Stimulated activated CD8-positive, alpha-beta memory T cell treated with anti-CD3 and anti-CD28 coated beads, Interleukin-15, amount 100 ng/mL, for 24 hours (primary cell): Measurements from ENCODE around the gene CLUH.
"Not testable (repeated sequence)": the region's sequence is repeated elsewhere in the genome, so short reads cannot be mapped to it uniquely, and the experiment has no call there.

Experiments used
- DNase-seq: peaks from one replicate; pipeline ENCODE4 v3.0.0-alpha.2; 2020; ENCODE audit warnings: low read depth

Gene CLUH

DNA sequence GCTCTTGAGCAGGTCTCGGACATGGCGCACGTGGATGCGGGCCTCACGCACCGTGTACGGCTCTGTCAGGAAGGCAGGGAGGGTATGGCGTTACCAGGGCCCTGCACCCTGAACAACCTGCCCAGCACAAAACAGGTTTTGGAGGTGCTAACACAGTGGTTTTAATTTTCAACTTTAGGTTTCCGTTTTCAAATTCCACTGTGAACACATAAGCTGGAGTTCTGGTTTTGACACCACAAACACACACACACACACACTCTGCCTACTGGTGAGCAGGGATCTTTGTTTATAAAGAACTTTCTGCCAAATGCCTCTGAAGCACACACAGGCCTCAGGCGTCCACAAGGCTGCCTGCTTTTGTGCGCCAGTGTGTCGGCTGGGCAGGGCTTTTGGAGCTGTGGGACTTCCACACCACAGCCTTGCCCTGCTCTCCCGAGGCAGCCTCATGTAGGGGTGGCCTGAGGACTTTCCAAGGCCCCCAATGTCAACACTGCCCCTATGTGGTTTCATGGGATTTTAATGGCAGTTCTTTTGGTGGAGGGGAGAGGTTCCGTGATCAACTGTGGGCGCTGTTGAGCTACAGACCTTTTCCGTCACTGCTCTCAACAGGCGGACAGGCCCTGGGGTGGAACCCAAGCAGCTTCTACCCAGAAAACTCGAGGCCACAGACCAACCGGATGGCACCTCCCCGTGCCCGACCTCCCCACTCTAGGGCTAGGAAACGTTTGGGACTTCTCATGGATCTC lies 9.4 kb downstream of the CLUH start:
- no peak for DNase-seq

- no peak for DNase-seq
Observed at GRCh38 chr17:2701161-2701995, 10.2 kb downstream of the CLUH start.

DNA sequence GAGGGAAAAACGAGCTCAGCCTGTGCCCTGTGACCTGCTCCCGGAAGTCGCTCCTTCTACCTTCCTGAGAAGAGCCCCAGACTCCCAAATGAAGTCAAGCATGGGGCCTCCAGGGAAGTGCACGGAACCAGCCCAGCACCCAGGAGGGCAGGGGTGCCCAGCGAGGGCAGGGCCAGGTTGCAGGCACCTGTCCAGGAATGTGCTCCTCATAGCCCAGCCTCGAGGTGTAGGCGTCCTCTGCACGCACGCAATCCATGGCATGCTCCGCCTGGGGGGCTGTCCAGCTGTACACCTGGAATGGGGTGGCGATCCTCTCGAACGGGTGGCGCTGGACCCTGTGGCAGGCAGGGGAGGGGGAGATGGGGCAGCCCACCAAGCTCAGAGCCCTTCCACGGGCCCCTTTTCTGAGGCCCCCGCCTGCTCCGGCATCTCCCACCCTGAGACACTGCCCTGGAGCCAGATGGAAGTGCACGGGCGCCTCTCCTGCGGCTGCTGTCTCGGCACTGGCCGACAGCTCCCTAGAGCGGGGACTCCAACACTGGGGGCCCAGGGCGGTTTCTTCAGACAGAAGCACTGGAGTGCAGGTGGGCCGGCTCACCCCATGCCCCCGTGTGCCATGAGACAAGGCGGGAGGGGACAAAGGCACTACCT lies 10.9 kb downstream of the CLUH start:
- no peak for DNase-seq

DNA sequence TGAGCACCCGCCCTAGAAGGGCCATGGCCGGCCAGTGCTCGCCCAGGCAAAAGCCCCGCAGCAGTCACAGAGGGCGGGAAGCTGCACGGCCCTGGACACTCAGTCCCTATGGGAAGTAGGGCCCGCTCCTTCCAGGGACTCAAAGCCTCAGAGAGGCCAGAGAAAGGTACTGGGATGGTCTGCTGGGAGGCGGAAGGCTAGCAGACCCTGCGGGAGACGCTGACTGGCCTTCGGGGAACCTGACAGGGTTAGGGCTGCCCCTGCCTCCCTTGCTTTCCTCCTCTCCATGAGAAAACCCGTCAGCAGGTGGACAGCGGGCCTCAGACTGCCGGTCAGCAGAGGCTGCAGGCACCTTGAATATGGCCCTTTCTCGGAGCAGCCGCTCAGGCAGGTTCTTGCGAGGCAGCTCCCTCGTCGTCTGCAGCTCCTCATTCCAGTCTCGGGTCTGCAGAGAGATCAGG lies 11.5 kb downstream of the CLUH start:
- DNase-seq, result no peak

DNA sequence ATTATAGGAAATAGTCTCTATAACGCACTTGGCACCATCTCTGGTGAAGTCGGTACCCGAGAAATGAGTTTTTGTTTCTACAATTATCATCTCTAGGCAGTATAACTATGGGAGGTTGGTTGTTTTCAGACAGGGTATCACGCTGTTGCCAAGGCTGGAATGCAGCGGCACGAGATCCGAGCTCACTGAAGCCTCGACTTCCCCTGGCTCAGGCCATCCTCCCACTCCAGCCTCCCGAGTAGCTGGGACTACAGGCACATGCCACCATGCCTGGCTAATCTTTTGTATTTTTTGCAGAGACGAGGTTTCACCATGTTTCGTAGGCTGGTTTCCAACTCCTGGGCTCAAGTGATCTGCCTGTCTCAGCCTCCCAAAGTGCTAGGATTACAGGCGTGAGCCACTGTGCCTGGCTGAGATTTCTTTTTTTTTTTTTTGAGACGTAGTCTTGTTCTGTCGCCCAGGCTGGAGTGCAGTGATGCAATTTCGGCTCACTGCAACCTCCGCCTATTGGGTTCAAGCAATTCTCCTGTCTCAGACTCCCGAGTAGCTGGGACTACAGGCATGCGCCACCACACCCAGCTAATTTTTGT lies 12.3 kb downstream of the CLUH start:
- not testable (repeated sequence) for DNase-seq

GRCh38 chr17:2697611-2698162 lies 13.9 kb downstream of the CLUH start:
- no peak for DNase-seq

- no peak for DNase-seq
Observed at GRCh38 chr17:2695961-2696760, 15.4 kb downstream of the CLUH start.

GRCh38 chr17:2695243-2695960 lies 16.2 kb downstream of the CLUH start:
- no peak for DNase-seq

DNA sequence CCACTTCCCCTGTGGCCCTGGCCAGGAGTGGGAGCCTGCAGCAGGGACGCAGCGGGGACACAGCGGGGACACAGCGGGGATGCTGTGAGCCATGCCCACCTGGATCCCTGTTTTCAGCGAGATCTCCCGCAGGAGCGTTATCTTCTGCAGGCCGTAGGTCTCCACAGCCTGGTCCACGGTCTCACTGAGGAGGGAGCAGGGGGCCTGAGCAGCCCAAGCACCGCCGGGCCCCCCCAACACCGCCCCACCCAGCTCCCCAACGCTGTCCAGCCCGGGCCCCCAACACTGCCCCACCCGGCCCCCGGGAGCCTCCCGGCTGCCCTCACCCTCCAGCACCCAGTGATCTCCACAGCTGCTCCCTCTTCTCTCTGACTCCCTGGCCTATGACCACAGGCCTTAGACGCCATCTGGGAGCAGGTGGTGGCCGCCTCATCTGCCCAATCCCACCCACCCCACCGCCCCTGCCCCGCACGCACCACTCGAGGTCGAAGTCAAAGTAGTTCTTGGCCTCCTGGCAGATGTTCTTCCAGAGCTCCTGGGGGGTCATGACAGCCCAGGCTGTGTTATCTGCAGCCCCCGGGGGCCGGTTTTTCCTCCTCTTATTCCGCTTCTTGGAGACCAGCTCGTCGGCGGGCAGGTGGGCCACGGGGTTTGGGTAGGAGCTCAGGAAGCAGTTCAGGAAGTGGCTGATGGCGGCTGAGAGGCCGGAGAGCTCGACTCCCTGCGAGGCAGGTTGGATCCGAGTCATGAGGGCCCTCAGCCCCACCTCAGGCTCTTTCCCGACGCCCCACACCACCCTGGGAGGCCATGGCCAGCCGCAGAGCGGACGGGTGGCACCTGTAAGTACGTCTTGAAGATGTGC lies 17.0 kb downstream of the CLUH start:
- DNase-seq, result no peak

DNA sequence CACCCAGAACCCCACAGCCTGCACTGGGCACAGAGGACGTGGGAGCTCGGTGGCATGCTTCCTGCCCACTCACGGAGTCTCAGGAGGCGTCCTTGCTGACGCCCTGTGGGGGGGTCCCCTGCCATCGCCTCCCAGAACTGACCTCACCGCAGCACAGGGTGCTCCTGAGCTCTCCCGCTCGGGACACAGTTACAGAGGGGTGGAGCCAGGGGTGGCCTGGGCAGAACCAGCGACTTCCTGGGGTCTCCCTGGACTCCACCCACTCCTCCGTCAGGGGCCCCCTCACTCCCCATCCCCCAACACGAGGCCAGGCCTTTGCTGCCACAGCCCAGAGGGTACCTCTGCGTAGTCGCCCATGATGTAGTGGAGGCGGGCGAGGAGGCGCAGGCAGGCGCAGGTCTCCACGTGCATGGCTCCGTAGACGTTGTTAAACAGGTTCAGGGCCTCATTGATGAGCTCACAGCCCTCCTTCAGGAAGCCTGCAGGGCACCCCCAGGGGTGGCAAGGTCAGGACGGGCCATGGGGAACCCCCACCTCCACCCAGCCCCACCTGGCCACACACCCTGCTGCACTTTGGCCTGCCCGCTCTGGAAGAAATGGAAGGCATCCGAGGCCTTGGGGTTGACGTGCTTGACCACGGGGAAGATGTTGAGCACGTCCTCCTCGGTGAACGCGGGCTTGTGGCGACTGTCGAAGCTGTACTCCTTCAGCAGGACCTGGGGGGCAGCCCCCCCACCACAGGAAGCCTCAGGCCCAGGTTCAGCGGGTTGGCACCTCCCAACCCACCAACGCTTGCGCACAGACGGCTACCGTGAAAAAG lies 17.8 kb downstream of the CLUH start:
- DNase-seq, result no peak

DNA sequence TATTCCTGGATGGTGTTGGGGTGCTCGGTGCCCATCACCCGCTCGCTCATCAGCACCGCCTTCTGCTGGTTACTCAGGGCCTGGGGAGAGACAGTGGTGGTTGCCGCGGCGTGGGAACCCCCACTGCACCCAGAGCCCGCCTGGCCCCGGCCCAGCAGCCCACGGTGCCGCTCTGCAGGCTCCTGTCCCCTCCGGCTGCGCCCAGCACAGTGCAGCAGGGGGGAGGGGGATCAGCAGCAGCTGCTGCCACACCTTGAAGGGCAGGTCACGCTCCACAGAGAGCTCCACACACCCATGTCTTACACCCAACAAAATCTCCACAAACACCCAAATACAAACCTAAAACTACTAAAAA lies 18.8 kb downstream of the CLUH start:
- DNase-seq, result no peak

DNA sequence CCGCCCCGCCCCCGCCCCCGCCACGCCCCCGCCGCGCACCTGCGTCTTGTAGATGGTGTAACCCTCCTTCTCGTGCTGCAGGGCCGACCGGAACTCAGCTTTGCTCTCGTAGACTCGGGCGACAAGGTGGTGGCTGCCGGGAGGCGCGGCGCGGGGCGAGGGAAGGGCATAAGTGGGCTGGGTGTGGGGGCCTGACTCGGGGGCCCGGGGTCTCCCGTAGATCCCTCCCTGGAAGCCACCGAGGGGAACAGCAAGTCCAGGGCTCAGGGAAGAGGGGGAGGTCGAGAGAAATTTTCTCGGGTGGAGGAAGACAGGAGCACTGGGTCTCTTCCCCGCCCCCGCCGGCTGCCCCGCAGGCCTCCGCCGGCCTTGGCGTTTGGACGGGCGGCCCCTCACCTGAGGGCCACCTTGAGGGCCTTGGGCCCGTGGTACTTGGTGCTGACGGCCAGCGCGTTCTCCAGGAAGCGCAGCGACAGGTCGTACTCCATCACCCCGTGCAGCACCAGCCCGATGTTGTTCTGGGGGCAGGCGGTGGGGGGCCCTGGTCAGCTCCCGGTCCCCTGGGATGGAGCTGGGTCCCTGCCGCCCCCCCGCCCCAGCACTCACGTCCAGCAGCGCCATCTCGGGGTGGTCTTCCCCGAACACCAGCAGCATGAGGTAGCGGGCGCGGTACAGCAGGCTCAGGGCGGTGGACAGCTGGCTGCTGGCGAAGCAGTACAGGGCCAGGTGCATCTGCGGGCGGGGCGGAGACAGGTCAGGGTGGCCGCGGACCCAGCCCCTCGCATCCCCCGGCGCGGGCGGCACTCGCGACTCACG lies 19.4 kb downstream of the CLUH start:
- DNase-seq, result no peak

- DNase-seq, result no peak
Observed at GRCh38 chr17:2691069-2691871, 20.3 kb downstream of the CLUH start.

DNA sequence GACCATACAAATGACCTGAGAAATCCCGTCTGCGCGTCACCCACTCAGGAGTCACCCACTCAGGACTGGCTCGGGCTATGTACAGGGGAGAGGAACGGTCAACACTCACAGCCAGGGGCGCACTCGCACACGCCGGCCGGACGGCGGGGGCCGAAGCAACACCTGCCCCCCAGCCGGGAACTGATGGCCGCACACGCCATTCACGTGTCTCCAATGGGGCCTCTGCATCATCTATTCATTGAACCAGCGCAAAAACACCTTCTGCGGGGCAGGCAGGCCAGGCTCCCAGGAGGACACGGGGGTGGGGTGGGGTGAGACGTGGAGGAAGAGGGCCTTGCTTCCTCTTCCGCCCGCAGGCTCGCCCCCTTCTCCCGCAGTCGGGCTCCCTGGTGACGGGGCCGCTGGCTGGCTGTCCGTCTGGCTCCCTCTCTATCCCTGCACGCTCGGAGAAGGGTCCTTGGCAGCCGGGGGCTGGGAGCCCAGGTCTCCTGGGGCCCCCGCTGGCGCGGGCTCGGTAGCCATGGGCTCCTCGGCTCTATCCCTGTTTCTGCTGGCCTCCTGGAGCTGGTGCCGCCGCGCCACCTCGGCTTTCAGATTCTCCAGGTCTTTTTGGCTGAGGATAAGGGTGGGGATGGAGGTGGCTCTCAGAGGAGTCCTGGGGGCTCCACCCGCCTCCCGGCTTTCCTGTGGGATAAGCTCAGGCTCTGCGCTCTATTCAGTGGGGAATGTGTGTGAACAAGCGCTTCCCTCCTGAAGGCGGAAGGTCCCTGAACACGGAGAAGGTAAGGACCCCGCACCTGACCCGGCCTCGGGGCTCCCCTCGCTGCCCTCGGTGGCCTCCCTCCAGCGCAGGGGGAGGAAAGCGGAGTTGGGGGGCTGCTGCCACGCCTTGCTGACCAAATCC lies 21.1 kb downstream of the CLUH start:
- DNase-seq, result no peak

DNA sequence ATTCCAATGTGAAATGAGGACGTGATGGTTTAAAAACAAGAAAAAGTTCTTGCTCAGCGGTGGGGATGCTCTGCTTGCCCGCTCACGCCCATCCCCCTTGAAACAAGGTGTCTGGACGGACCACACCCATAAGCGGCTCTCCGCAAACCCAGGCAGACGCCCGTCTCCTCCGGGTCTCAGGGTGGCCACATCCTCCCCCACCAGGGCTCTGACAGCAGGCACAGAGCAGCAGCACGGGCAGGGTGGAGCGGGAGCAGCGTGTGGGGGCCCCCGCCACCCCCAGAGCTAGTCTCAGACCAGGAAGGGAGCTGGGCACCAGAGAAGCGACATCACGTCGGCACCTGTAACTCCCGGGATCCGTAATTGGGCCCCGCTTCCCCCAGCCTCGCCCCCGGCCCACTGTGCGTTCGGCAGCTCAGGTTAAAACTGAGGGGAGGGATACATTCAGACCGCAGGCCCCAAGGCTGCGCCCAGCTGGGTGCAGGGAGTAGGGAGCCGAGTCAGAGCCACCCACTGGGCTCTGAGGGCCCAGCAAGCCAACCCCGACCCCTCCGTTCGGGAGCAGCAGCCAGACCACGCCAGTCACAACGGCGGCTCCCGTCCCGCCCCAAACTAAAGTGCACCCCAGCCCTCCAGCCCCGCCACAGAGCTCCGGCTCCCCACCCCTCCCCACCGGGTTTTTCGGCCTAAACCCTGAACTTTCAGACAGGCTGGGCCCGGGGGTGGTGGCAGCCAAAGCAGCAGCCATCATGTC lies 22.0 kb downstream of the CLUH start:
- DNase-seq, result no peak
